ENCODE results near the gene WDR48. TPM values are rescaled to one million over a fixed set of nuclear protein-coding genes. Genes with fewer than 3 reads are reported as not detected.

The WDR48 gene
- total and polyA plus RNA-seq, 9 of the 15 experiments (the other 6 are each of a cell fraction or from before 2014, with no cell fraction given): 26.6 to 70.6 (median 48.0) TPM

DNA sequence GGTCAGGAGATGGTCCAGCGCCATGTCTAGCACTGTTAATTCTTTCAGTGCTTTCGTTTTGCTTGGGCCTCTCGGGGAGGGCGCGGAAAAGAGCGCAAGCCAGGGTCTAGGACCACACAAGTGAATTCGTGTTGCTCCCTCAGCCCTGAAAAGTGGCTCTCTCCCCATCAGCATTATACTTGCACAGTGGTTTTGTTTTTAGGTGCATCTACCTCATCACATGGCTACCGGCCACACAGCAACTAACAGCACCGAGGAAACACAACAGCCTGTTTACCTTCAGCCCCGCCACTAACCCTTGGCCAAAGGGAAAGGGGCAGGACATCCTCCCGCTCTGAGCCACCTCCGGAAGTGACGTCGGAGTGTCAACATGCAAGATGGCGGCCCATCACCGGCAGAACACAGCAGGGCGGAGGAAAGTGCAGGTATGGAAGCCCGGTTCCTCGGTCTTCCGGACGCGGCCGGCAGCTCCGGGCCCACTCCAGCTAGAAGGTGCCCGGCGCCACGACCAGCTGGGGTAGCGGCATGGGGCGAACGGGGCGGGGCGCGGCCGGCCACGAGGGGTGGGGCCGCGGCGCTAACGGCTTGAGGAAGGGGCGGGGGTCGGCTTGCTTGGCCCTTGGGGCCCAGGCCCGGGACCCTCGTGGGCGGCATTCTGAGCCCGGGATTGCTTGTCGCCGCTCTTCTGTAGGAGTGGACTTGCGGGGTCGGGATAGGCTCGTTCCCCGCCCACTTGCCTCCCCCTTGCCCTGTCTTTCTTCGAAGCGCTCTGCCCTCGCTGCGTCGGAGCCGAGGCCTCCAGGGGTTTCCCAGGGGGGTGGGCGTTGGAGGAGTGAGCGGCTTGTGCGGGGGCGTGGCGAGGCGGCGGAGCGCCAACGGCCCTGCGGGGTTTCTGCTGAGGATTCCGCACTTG is at the start of gene WDR48, which contains the start of gene SCN11A (continued):
- peak; percentile 68 for TF ChIP-seq ATF1 (CRISPR knock-in tag; IDR thresholded peaks at IDR 0.05)
- TF ChIP-seq ATF1 (tag; IDR thresholded peaks at IDR 0.05): peak; percentile 98
- TF ChIP-seq, protein P1, sequence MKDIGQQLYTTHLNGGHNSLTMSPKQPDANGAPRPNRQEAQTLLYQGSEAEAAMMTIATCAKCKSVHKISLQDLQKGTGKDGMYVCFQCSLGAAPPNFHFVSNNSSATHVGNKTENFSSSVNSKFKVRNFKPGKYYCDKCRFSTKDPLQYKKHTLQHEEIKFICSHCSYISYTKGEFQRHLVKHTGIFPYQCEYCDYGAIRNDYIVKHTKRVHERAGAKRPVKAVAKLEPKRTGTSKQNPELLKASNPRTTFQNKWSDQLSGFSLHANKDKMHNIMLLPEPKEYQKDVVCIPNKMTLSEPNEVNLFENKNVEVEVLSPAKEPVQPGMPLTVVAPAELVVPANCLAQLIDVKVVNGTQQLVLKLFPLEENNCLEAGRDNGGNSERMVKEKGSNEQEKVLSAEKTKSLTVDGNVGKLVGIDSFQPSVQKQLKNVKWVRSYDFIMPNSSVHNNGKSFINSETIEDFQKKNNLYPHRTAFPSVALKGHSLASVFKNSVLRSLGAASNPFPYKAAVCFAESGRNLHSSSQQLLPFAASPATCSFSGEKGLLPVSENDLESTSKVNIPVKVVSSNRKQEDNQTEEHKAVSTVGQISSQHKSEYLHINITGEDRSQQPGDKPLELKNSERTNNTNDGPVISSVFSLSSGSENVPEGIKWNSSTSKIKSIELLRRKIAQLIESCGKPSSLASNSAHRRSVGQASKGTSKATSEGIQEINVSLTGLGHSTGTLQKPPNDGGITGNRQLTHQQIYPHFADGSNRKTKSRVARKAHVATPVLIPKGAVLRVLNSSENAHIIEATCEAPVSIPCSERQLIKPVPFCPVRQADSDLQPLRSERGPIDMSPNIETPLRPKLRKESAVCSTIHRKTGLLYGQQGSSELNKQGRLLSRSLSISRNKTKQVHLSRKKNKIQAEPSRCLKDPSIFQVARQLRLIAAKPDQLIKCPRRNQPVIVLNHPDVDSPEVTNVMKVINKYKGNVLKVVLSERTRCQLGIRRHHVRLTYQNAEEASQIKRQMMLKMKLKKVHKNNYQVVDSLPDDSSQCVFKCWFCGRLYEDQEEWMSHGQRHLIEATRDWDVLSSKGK (CRISPR knock-in tag; IDR thresholded peaks at IDR 0.05): no peak
- peak; percentile 48 for TF ChIP-seq CXXC5 (CRISPR knock-in tag; IDR thresholded peaks at IDR 0.05)
- TF ChIP-seq, protein P2, sequence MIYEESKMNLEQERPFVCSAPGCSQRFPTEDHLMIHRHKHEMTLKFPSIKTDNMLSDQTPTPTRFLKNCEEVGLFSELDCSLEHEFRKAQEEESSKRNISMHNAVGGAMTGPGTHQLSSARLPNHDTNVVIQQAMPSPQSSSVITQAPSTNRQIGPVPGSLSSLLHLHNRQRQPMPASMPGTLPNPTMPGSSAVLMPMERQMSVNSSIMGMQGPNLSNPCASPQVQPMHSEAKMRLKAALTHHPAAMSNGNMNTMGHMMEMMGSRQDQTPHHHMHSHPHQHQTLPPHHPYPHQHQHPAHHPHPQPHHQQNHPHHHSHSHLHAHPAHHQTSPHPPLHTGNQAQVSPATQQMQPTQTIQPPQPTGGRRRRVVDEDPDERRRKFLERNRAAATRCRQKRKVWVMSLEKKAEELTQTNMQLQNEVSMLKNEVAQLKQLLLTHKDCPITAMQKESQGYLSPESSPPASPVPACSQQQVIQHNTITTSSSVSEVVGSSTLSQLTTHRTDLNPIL (CRISPR knock-in tag; IDR thresholded peaks at IDR 0.05): no peak
- 0 out of 2 replicates have a peak, but pooled peaks have one; percentile 44 for TF ChIP-seq CBFB (CRISPR knock-in tag; IDR thresholded peaks at IDR 0.05)
- TF ChIP-seq PHB (CRISPR knock-in tag; IDR thresholded peaks at IDR 0.05): no peak
- TF ChIP-seq IRF2 (CRISPR knock-in tag; IDR thresholded peaks at IDR 0.05): no peak
- TF ChIP-seq ZZZ3 (IDR thresholded peaks at IDR 0.05): no peak
- TF ChIP-seq KLF10 (CRISPR knock-in tag; IDR thresholded peaks at IDR 0.05): 0 out of 2 replicates have a peak, but pooled peaks have one; percentile 25
- no peak for TF ChIP-seq CAMTA2 (CRISPR knock-in tag; conservative IDR thresholded peaks at IDR 0.05)
- TF ChIP-seq ZNF239 (CRISPR knock-in tag; IDR thresholded peaks at IDR 0.05): no peak
- TF ChIP-seq MEIS2 (IDR thresholded peaks at IDR 0.05; ENCODE audit: partially characterized antibody): peak; percentile 40
- TF ChIP-seq GTF2E2 (tag; IDR thresholded peaks at IDR 0.05): no peak
- TF ChIP-seq, protein P3, sequence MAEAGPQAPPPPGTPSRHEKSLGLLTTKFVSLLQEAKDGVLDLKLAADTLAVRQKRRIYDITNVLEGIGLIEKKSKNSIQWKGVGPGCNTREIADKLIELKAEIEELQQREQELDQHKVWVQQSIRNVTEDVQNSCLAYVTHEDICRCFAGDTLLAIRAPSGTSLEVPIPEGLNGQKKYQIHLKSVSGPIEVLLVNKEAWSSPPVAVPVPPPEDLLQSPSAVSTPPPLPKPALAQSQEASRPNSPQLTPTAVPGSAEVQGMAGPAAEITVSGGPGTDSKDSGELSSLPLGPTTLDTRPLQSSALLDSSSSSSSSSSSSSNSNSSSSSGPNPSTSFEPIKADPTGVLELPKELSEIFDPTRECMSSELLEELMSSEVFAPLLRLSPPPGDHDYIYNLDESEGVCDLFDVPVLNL (CRISPR knock-in tag; IDR thresholded peaks at IDR 0.05; ENCODE audit: low read depth): no peak
- TF ChIP-seq SMAD2 (IDR thresholded peaks at IDR 0.05; ENCODE audit: low read depth, low read length): no peak
- peak; percentile 93 for TF ChIP-seq CREB1 (IDR thresholded peaks at IDR 0.05)
- TF ChIP-seq CREB1 (CRISPR knock-in tag; IDR thresholded peaks at IDR 0.05): peak; percentile 97
- peak; percentile 93 for TF ChIP-seq TAF9B (IDR thresholded peaks at IDR 0.05; ENCODE audit: partially characterized antibody)
- TF ChIP-seq, protein P4, sequence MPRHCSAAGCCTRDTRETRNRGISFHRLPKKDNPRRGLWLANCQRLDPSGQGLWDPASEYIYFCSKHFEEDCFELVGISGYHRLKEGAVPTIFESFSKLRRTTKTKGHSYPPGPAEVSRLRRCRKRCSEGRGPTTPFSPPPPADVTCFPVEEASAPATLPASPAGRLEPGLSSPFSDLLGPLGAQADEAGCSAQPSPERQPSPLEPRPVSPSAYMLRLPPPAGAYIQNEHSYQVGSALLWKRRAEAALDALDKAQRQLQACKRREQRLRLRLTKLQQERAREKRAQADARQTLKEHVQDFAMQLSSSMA (CRISPR knock-in tag; IDR thresholded peaks at IDR 0.05): no peak
